Stimulated activated CD8-positive, alpha-beta memory T cell treated with anti-CD3 and anti-CD28 coated beads, Interleukin-12 subunit alpha, Interleukin-12 subunit beta, amount 100 ng/mL, for 24 hours (primary cell): ENCODE data around the gene LIN9.
"Not testable (repeated sequence)": the region's sequence is repeated elsewhere in the genome, so short reads cannot be mapped to it uniquely, and the experiment has no call there.

Source experiments
- DNase-seq: peaks from one replicate; pipeline ENCODE4 v3.0.0-alpha.2; 2020; ENCODE audit errors: extremely low read depth

Gene LIN9

GRCh38 chr1:226211181-226211821, 97.7 kb downstream of the LIN9 start:
- no peak for DNase-seq

GRCh38 chr1:226210571-226211176, 98.3 kb downstream of the LIN9 start:
- DNase-seq, result no peak

GRCh38 chr1:226209307-226210059, 99.5 kb downstream of the LIN9 start:
- DNase-seq, result no peak

- no peak for DNase-seq
These were observed 101.9 kb downstream of the LIN9 start for GRCh38 chr1:226207048-226207447.

GRCh38 chr1:226204198-226204597, 104.8 kb downstream of the LIN9 start:
- DNase-seq, result no peak

- DNase-seq, result no peak
These were observed 105.3 kb downstream of the LIN9 start for GRCh38 chr1:226203655-226204054.

- DNase-seq, result no peak
These were observed 105.7 kb downstream of the LIN9 start for GRCh38 chr1:226203240-226203639.

GRCh38 chr1:226202666-226203065, 106.3 kb downstream of the LIN9 start:
- not testable (repeated sequence) for DNase-seq

- DNase-seq, result no peak
These were observed 106.7 kb downstream of the LIN9 start for GRCh38 chr1:226202246-226202645.

GRCh38 chr1:226201029-226201593, 107.9 kb downstream of the LIN9 start:
- DNase-seq, result no peak

GRCh38 chr1:226199971-226200370, 109.0 kb downstream of the LIN9 start:
- no peak for DNase-seq

- DNase-seq, result no peak
These were observed 113.8 kb downstream of the LIN9 start for GRCh38 chr1:226195144-226195543.

- DNase-seq, result no peak
These were observed 121.6 kb downstream of the LIN9 start for GRCh38 chr1:226187380-226187779.

GRCh38 chr1:226187019-226187322, 122.0 kb downstream of the LIN9 start:
- DNase-seq, result no peak

- DNase-seq, result peak; percentile 67
These were observed 122.6 kb downstream of the LIN9 start, which contains the start of gene ACBD3 for GRCh38 chr1:226186124-226187018. TSS of gene ACBD3 (minus strand) at chr1:226186741. CDS start at chr1:226186675, 66 bp downstream.

GRCh38 chr1:226185141-226186036, 123.6 kb downstream of the LIN9 start:
- no peak for DNase-seq

GRCh38 chr1:226181996-226182714, 126.8 kb downstream of the LIN9 start:
- DNase-seq, result no peak
